ENCODE results near the gene CPNE8. TPM values are rescaled to one million over a fixed set of nuclear protein-coding genes. Genes with fewer than 3 reads are reported as not detected.
A peak's percentile ranks its signal among the peaks of the same experiment; 100 is the strongest.

The CPNE8 gene
- total RNA-seq, 2 experiments from 2014 or later = 3.5 to 5.7 TPM

GRCh38 chr12:38811814-38812356 lies 93.5 kb downstream of the CPNE8 start:
- CTCF ChIA-PET = no interaction called here
- H3K27ac Mint-ChIP-seq = no peak overlapping the region
- intact Hi-C loops (cut with micrococcal nuclease) = no loop called here
- peaks cover 5% of the 10 kb centered on the region for H3K36me3 Mint-ChIP-seq (ENCODE audit: low read depth)
- no peak for DNase-seq
- H3K4me1 Mint-ChIP-seq (ENCODE audit: low read depth) = no peaks in the 10 kb centered on the region
- peaks cover 13% of the 10 kb centered on the region for H3K9me3 Mint-ChIP-seq
- H3K27me3 Mint-ChIP-seq (ENCODE audit: low read depth) = no peaks in the 10 kb centered on the region
- no peak overlapping the region for H3K4me3 Mint-ChIP-seq

- Mint-ChIP-seq H3K4me3 (no peak overlapping the region), H3K4me1 (ENCODE audit: low read depth) (no peaks in the 10 kb centered on the region), H3K36me3 (ENCODE audit: low read depth) (peaks cover 5% of the 10 kb centered on the region), H3K27me3 (ENCODE audit: low read depth) (no peaks in the 10 kb centered on the region), H3K9me3 (peaks cover 12% of the 10 kb centered on the region), H3K27ac (no peak overlapping the region)
- DNase-seq = no peak
- intact Hi-C loops (cut with micrococcal nuclease) = no loop called here
- CTCF ChIA-PET = no interaction called here
These were observed 95.6 kb downstream of the CPNE8 start for GRCh38 chr12:38809832-38810231.

DNA sequence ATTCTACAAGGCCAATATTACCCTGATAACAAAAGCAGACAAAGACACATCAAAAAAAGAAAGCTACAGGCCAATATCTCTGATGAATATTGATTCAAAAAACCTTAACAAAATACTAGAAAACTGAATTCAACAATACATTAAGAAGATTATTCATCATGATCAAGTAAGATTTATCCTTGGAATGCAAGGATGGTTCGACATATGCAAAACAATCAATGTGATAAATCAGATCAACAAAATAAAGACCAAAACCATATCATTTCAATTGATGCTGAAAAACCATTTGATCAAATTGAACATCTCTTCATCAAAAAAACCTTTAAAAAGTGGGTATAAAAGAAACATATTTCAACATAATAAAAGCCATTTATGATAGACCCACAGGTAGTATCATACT lies 117.3 kb downstream of the CPNE8 start:
- CTCF ChIA-PET = interaction anchor here (0.7 kb wide), 1 partner anchor 55 kb away, joined by 3 read pairs; no protein-coding TSS in a partner anchor
- H3K27ac Mint-ChIP-seq = no peak overlapping the region
- peaks cover 5% of the 10 kb centered on the region for H3K36me3 Mint-ChIP-seq (ENCODE audit: low read depth)
- intact Hi-C loops (cut with micrococcal nuclease) = no loop called here
- no peak overlapping the region for H3K4me3 Mint-ChIP-seq
- H3K27me3 Mint-ChIP-seq (ENCODE audit: low read depth) = no peaks in the 10 kb centered on the region
- DNase-seq = no peak
- peaks cover 26% of the 10 kb centered on the region for H3K9me3 Mint-ChIP-seq
- H3K4me1 Mint-ChIP-seq (ENCODE audit: low read depth) = peaks cover 4% of the 10 kb centered on the region

DNA sequence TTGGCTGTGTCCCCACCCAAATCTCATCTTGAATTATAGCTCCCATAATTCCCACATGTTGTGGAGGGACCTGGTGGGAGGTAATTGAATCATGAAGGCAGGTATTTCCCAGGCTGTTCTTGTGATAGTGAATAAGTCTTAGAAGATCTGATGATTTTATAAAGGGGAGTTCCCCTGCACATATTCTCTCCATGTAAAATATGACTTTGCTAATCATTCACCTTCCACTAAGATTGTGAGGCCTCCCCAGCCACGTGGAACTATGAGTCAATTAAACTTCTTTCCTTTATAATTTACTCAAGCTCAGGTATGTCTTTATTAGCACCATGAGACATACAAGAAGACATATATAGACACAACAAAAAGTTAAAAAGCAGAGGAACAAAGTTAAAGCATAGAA lies 120.0 kb downstream of the CPNE8 start:
- peak; percentile 16 for DNase-seq
- H3K4me3 Mint-ChIP-seq = no peak overlapping the region
- no peaks in the 10 kb centered on the region for H3K27me3 Mint-ChIP-seq (ENCODE audit: low read depth)
- peaks cover 5% of the 10 kb centered on the region for H3K36me3 Mint-ChIP-seq (ENCODE audit: low read depth)
- H3K27ac Mint-ChIP-seq = no peak overlapping the region
- H3K4me1 Mint-ChIP-seq (ENCODE audit: low read depth) = peaks cover 10% of the 10 kb centered on the region
- intact Hi-C loops (cut with micrococcal nuclease) = no loop called here
- peaks cover 23% of the 10 kb centered on the region for H3K9me3 Mint-ChIP-seq
- CTCF ChIA-PET = no interaction called here

DNA sequence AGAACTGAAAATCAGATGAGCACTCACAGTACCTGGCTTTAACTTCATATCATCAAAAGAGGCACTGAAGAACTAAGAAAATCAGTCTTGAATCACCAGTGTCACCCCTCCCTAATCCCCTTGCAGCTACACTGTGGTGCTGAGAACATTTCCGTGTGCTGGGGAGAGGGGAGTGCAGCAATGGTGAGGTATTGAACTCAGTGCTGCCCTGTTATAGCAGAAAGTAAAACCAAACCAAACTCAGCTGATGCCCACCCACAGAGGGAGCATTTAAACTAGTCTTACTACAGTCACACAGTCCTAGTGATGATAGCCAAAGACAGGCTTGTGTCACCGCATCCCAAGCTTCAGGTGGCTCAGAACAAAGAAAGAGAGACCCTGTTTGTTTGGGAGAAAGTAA lies 122.1 kb downstream of the CPNE8 start:
- H3K36me3 Mint-ChIP-seq (ENCODE audit: low read depth) = peaks cover 5% of the 10 kb centered on the region
- H3K9me3 Mint-ChIP-seq = peaks cover 19% of the 10 kb centered on the region
- CTCF ChIA-PET = no interaction called here
- H3K4me3 Mint-ChIP-seq = no peak overlapping the region
- H3K27me3 Mint-ChIP-seq (ENCODE audit: low read depth) = no peaks in the 10 kb centered on the region
- intact Hi-C loops (cut with micrococcal nuclease) = no loop called here
- peaks cover 10% of the 10 kb centered on the region for H3K4me1 Mint-ChIP-seq (ENCODE audit: low read depth)
- DNase-seq = no peak
- H3K27ac Mint-ChIP-seq = no peak overlapping the region

DNA sequence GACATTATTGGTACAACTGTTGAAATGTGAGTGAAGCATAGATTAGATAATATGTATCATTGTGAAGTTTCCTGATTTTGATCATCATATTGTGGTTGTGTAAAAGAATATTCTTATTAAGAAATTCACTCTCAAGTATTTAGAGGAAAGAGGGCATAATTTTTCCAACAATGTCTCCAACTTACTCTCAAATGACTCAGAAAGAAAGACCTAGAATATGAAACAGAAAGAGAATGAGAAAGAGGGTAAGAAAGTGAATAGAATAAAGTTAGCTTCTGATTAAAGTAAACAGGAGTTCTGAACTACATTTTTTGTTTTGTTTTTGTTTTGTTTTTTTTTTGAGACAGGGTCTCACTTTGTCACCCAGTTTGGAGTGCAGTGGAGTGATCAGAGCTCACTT lies 123.0 kb downstream of the CPNE8 start:
- Mint-ChIP-seq H3K4me1 (ENCODE audit: low read depth) (peaks cover 10% of the 10 kb centered on the region), H3K27ac (no peak overlapping the region), H3K36me3 (ENCODE audit: low read depth) (peaks cover 5% of the 10 kb centered on the region), H3K27me3 (ENCODE audit: low read depth) (no peaks in the 10 kb centered on the region), H3K4me3 (no peak overlapping the region), H3K9me3 (peaks cover 18% of the 10 kb centered on the region)
- intact Hi-C loops (cut with micrococcal nuclease) = no loop called here
- CTCF ChIA-PET = no interaction called here
- DNase-seq = no peak

GRCh38 chr12:38776647-38777046 lies 128.7 kb downstream of the CPNE8 start:
- H3K27ac Mint-ChIP-seq = no peak overlapping the region
- H3K27me3 Mint-ChIP-seq (ENCODE audit: low read depth) = no peaks in the 10 kb centered on the region
- H3K4me3 Mint-ChIP-seq = no peak overlapping the region
- peaks cover 9% of the 10 kb centered on the region for H3K9me3 Mint-ChIP-seq
- peaks cover 6% of the 10 kb centered on the region for H3K4me1 Mint-ChIP-seq (ENCODE audit: low read depth)
- CTCF ChIA-PET = interaction anchor here (0.6 kb wide), 1 partner anchor 645 kb away, joined by 4 read pairs; no protein-coding TSS in a partner anchor
- no peak for DNase-seq
- intact Hi-C loops (cut with micrococcal nuclease) = loop anchor here (10.0 kb wide), 1 partner anchor 848 kb away; a partner anchor contains a TSS
- H3K36me3 Mint-ChIP-seq (ENCODE audit: low read depth) = no peaks in the 10 kb centered on the region

- H3K4me3 Mint-ChIP-seq = no peak overlapping the region
- intact Hi-C loops (cut with micrococcal nuclease) = loop anchor here (10.0 kb wide), 1 partner anchor 849 kb away; a partner anchor contains a TSS
- no peak for DNase-seq
- H3K9me3 Mint-ChIP-seq = peaks cover 9% of the 10 kb centered on the region
- H3K27me3 Mint-ChIP-seq (ENCODE audit: low read depth) = no peaks in the 10 kb centered on the region
- H3K27ac Mint-ChIP-seq = no peak overlapping the region
- CTCF ChIA-PET = no interaction called here
- H3K36me3 Mint-ChIP-seq (ENCODE audit: low read depth) = no peaks in the 10 kb centered on the region
- peaks cover 6% of the 10 kb centered on the region for H3K4me1 Mint-ChIP-seq (ENCODE audit: low read depth)
These were observed 129.9 kb downstream of the CPNE8 start for GRCh38 chr12:38775457-38775856.

- no peaks in the 10 kb centered on the region for H3K36me3 Mint-ChIP-seq (ENCODE audit: low read depth)
- no peak overlapping the region for H3K27ac Mint-ChIP-seq
- no peak for DNase-seq
- no peaks in the 10 kb centered on the region for H3K27me3 Mint-ChIP-seq (ENCODE audit: low read depth)
- CTCF ChIA-PET = interaction anchor here (0.7 kb wide), 1 partner anchor 138 kb away, joined by 3 read pairs; no protein-coding TSS in a partner anchor
- peaks cover 6% of the 10 kb centered on the region for H3K4me1 Mint-ChIP-seq (ENCODE audit: low read depth)
- no peaks in the 10 kb centered on the region for H3K9me3 Mint-ChIP-seq
- H3K4me3 Mint-ChIP-seq = no peak overlapping the region
- intact Hi-C loops (cut with micrococcal nuclease) = loop anchor here (2.0 to 10.0 kb wide), 2 partner anchors 132 to 852 kb away; partner anchors contain the start of gene CPNE8
These were observed 133.0 kb downstream of the CPNE8 start for GRCh38 chr12:38772437-38772836.

DNA sequence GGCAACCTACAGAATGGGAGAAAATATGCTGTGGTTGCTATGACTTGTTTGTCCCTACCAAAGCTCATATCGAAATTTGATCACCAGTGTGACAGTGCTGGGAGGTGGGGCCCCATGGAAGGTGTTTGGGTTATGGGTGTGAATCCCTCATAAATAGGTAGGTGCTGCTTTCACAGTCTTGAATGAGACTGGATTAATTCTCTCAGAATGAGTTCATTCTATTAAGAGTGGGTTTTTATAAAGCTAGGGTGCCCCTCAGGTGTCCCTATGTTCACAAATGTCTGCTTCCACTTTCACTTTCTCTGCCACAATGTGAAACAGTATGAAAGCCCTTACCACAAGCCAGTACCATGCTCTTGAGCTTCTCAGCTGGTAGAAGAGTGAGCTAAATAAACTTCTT lies 133.5 kb downstream of the CPNE8 start:
- CTCF ChIA-PET = interaction anchor here (0.6 to 0.7 kb wide), 2 partner anchors 16 to 138 kb away, joined by 3 read pairs; no protein-coding TSS in a partner anchor
- no peaks in the 10 kb centered on the region for H3K9me3 Mint-ChIP-seq
- H3K4me3 Mint-ChIP-seq = no peak overlapping the region
- no peaks in the 10 kb centered on the region for H3K36me3 Mint-ChIP-seq (ENCODE audit: low read depth)
- intact Hi-C loops (cut with micrococcal nuclease) = loop anchor here (2.0 to 10.0 kb wide), 2 partner anchors 133 to 853 kb away; partner anchors contain the start of gene CPNE8
- H3K4me1 Mint-ChIP-seq (ENCODE audit: low read depth) = peaks cover 6% of the 10 kb centered on the region
- DNase-seq = peak; percentile 34
- H3K27ac Mint-ChIP-seq = no peak overlapping the region
- no peaks in the 10 kb centered on the region for H3K27me3 Mint-ChIP-seq (ENCODE audit: low read depth)

DNA sequence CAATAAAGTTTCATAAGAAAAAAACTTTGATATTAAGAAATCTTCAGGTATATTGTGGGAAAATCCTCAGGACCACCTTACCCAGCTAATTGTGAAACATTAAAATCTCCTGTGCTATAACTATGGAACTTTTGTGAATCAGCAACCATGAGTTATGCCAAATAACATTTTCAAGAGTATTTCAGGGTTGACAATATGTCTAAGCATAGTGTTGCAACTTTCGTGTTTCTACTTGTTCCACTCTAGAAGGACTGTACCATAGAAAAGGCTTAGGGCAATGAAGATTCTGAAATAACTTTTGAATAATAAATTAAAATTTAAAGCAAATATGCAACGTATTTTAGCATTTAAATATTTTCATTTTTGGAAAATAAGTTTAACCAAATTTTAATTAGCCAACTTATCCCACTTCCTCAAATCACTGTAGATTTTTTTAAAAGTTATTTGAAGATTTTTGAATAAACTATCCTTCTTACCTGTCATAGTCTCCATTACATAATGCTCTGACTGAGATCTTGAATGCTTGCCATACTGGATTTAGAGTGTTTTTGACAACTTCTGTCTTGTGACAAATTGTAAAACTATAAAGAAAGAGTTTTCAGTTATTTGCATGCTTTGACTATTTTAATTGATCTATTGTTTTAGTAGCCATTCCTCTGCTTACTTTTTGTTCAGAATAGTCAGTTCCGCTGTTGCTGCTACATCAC lies 143.6 kb downstream of the CPNE8 start:
- peaks cover 5% of the 10 kb centered on the region for H3K36me3 Mint-ChIP-seq (ENCODE audit: low read depth)
- no peaks in the 10 kb centered on the region for H3K27me3 Mint-ChIP-seq (ENCODE audit: low read depth)
- CTCF ChIA-PET = no interaction called here
- intact Hi-C loops (cut with micrococcal nuclease) = no loop called here
- H3K9me3 Mint-ChIP-seq = peaks cover 3% of the 10 kb centered on the region
- no peak for DNase-seq
- no peak overlapping the region for H3K27ac Mint-ChIP-seq
- H3K4me1 Mint-ChIP-seq (ENCODE audit: low read depth) = no peaks in the 10 kb centered on the region
- H3K4me3 Mint-ChIP-seq = no peak overlapping the region

- Mint-ChIP-seq H3K4me3 (no peak overlapping the region), H3K27ac (no peak overlapping the region), H3K4me1 (ENCODE audit: low read depth) (no peaks in the 10 kb centered on the region), H3K27me3 (ENCODE audit: low read depth) (no peaks in the 10 kb centered on the region), H3K36me3 (ENCODE audit: low read depth) (peaks cover 5% of the 10 kb centered on the region), H3K9me3 (peaks cover 3% of the 10 kb centered on the region)
- intact Hi-C loops (cut with micrococcal nuclease) = no loop called here
- CTCF ChIA-PET = no interaction called here
- no peak for DNase-seq
These were observed 144.3 kb downstream of the CPNE8 start for GRCh38 chr12:38761111-38761510.

- peaks cover 3% of the 10 kb centered on the region for H3K9me3 Mint-ChIP-seq
- no peak overlapping the region for H3K4me3 Mint-ChIP-seq
- no peak for DNase-seq
- no peaks in the 10 kb centered on the region for H3K4me1 Mint-ChIP-seq (ENCODE audit: low read depth)
- peaks cover 5% of the 10 kb centered on the region for H3K36me3 Mint-ChIP-seq (ENCODE audit: low read depth)
- CTCF ChIA-PET = no interaction called here
- H3K27ac Mint-ChIP-seq = no peak overlapping the region
- no peaks in the 10 kb centered on the region for H3K27me3 Mint-ChIP-seq (ENCODE audit: low read depth)
- intact Hi-C loops (cut with micrococcal nuclease) = no loop called here
These were observed 145.8 kb downstream of the CPNE8 start for GRCh38 chr12:38759621-38760020.

Data from activated naive CD4-positive, alpha-beta T cell treated with anti-CD3 and anti-CD28 coated beads for 36 hours (primary cell).